ENCODE measurements around the gene PHACTR2.
"Not testable (repeated sequence)": the region's sequence is repeated elsewhere in the genome, so short reads cannot be mapped to it uniquely, and the experiment has no call there.

Gene PHACTR2

GRCh38 chr6:143677891-143678791 lies at the start of gene PHACTR2:
TSS of gene PHACTR2 (plus strand) at chr6:143677965. CDS start at chr6:143678164, 199 bp downstream.
- Histone ChIP-seq H3K27me3 (ENCODE audit: insufficient read depth, low read length) (no peaks in the 10 kb centered on the region), H3K36me3 (ENCODE audit: insufficient read depth, low read length) (no peaks in the 10 kb centered on the region), H3K4me1 (ENCODE audit: insufficient read depth, low read length) (peaks cover 29% of the 10 kb centered on the region), H3K4me3 (ENCODE audit: low read length) (peak within 1 kb of the TSS; percentile 75), H3K9me3 (ENCODE audit: low read length) (no peaks in the 10 kb centered on the region), H2AFZ (ENCODE audit: low read depth, low read length) (peak within 1 kb of the TSS; percentile 99)

- Histone ChIP-seq H3K4me1 (ENCODE audit: insufficient read depth, low read length) (peaks cover 2% of the 10 kb centered on the region), H2AFZ (ENCODE audit: low read depth, low read length) (no peak overlapping the region)
These were observed 48.4 kb upstream of the PHACTR2 start for GRCh38 chr6:143629104-143630080.

DNA sequence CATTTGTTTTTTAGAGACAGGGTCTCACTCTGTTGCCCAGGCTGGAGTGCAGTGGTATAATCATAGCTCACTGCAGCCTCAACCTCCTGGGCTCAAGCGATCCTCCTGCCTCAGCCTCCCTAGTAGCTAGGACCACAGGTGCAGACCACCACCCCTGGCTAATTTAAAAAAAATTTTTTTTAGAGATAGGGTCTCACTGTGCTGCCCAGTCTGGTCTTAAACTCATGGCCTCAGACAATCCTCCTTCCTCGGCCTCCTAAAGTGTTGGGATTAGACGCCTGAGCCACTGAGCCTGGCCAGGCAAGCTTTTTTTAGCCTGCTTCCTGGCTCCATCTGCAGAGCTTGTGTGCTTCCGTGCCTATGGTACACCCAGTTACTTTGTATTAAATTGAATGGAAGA lies 46.6 kb upstream of the PHACTR2 start:
- not testable (repeated sequence) for H2AFZ ChIP-seq (ENCODE audit: low read depth, low read length); H3K9me3 ChIP-seq (ENCODE audit: low read length); H3K27me3 ChIP-seq (ENCODE audit: insufficient read depth, low read length); H3K4me3 ChIP-seq (ENCODE audit: low read length); H3K4me1 ChIP-seq (ENCODE audit: insufficient read depth, low read length); H3K36me3 ChIP-seq (ENCODE audit: insufficient read depth, low read length)

More at GRCh38 chr6:143629104-143630080, 48.4 kb upstream of the PHACTR2 start:
- Histone ChIP-seq H3K9me3 (ENCODE audit: low read length) (no peaks in the 10 kb centered on the region), H3K27me3 (ENCODE audit: insufficient read depth, low read length) (no peaks in the 10 kb centered on the region), H3K36me3 (ENCODE audit: insufficient read depth, low read length) (no peaks in the 10 kb centered on the region), H3K4me3 (ENCODE audit: low read length) (no peak overlapping the region)

- H2AFZ ChIP-seq (ENCODE audit: low read depth, low read length), result no peak overlapping the region
- H3K9me3 ChIP-seq (ENCODE audit: low read length), result no peaks in the 10 kb centered on the region
- H3K4me3 ChIP-seq (ENCODE audit: low read length), result no peak overlapping the region
- H3K4me1 ChIP-seq (ENCODE audit: insufficient read depth, low read length), result peaks cover 7% of the 10 kb centered on the region
- no peaks in the 10 kb centered on the region for H3K27me3 ChIP-seq (ENCODE audit: insufficient read depth, low read length)
- no peaks in the 10 kb centered on the region for H3K36me3 ChIP-seq (ENCODE audit: insufficient read depth, low read length)
These were observed 44.9 kb upstream of the PHACTR2 start for GRCh38 chr6:143632894-143633293.

GRCh38 chr6:143634486-143634885 lies 43.3 kb upstream of the PHACTR2 start:
- Histone ChIP-seq H3K27me3 (ENCODE audit: insufficient read depth, low read length) (no peaks in the 10 kb centered on the region), H2AFZ (ENCODE audit: low read depth, low read length) (no peak overlapping the region), H3K9me3 (ENCODE audit: low read length) (no peaks in the 10 kb centered on the region), H3K36me3 (ENCODE audit: insufficient read depth, low read length) (no peaks in the 10 kb centered on the region), H3K4me1 (ENCODE audit: insufficient read depth, low read length) (peaks cover 7% of the 10 kb centered on the region), H3K4me3 (ENCODE audit: low read length) (no peak overlapping the region)

- H3K9me3 ChIP-seq (ENCODE audit: low read length), result no peaks in the 10 kb centered on the region
- no peaks in the 10 kb centered on the region for H3K36me3 ChIP-seq (ENCODE audit: insufficient read depth, low read length)
- H3K4me3 ChIP-seq (ENCODE audit: low read length), result no peak overlapping the region
- H3K27me3 ChIP-seq (ENCODE audit: insufficient read depth, low read length), result no peaks in the 10 kb centered on the region
- peaks cover 7% of the 10 kb centered on the region for H3K4me1 ChIP-seq (ENCODE audit: insufficient read depth, low read length)
- H2AFZ ChIP-seq (ENCODE audit: low read depth, low read length), result no peak overlapping the region
These were observed 40.1 kb upstream of the PHACTR2 start for GRCh38 chr6:143637691-143638090.

GRCh38 chr6:143642403-143642802 lies 35.4 kb upstream of the PHACTR2 start:
- Histone ChIP-seq H2AFZ (ENCODE audit: low read depth, low read length) (no peak overlapping the region), H3K4me1 (ENCODE audit: insufficient read depth, low read length) (peaks cover 2% of the 10 kb centered on the region), H3K9me3 (ENCODE audit: low read length) (no peaks in the 10 kb centered on the region), H3K4me3 (ENCODE audit: low read length) (no peak overlapping the region), H3K27me3 (ENCODE audit: insufficient read depth, low read length) (no peaks in the 10 kb centered on the region), H3K36me3 (ENCODE audit: insufficient read depth, low read length) (no peaks in the 10 kb centered on the region)

DNA sequence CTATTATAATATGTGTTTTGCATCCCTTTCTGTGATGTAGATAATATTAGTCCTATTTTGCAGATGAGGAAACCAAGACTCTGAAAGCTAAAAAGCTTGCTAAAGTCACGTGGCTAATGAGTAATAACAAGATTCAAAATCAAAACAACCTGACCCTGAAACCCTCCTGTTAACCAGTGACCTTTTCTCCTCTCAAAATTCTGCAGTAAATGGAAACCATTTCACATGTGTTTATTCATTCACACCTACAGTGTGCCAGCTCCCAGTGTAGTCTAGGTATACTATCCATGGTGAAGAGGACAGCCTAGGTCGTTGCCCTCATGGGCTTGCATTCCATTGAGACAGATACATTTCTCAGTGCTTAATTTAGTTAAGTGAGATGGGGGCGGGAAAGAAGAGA lies 30.6 kb upstream of the PHACTR2 start:
- H3K27me3 ChIP-seq (ENCODE audit: insufficient read depth, low read length), result no peaks in the 10 kb centered on the region
- peaks cover 2% of the 10 kb centered on the region for H3K4me1 ChIP-seq (ENCODE audit: insufficient read depth, low read length)
- no peaks in the 10 kb centered on the region for H3K36me3 ChIP-seq (ENCODE audit: insufficient read depth, low read length)
- H3K9me3 ChIP-seq (ENCODE audit: low read length), result no peaks in the 10 kb centered on the region
- no peak overlapping the region for H2AFZ ChIP-seq (ENCODE audit: low read depth, low read length)
- H3K4me3 ChIP-seq (ENCODE audit: low read length), result no peak overlapping the region

DNA sequence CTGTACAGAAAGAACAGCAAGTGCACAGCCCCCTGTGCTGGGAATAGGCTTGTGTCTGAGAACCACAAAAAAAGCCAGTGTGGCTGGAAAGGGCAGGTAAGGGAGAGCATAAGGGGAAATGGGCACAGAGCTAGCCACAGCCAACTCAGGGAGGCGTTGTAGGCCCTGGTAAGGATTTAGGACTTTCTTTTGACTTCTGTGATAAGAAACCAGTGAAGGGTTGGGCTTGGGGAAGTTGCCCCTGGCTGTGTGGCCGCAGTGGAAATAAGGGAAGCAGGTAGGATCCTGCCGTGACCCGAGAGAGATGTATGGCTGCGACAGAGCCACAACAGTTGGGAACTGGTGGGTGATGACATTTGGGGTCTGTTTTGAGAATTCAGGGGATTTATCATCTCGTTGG lies 30.0 kb upstream of the PHACTR2 start:
- Histone ChIP-seq H2AFZ (ENCODE audit: low read depth, low read length) (no peak overlapping the region), H3K4me3 (ENCODE audit: low read length) (no peak overlapping the region), H3K27me3 (ENCODE audit: insufficient read depth, low read length) (no peaks in the 10 kb centered on the region), H3K36me3 (ENCODE audit: insufficient read depth, low read length) (no peaks in the 10 kb centered on the region), H3K9me3 (ENCODE audit: low read length) (no peaks in the 10 kb centered on the region), H3K4me1 (ENCODE audit: insufficient read depth, low read length) (peaks cover 2% of the 10 kb centered on the region)

GRCh38 chr6:143649319-143649718 lies 28.4 kb upstream of the PHACTR2 start:
- H3K27me3 ChIP-seq (ENCODE audit: insufficient read depth, low read length); H3K9me3 ChIP-seq (ENCODE audit: low read length); H2AFZ ChIP-seq (ENCODE audit: low read depth, low read length); H3K4me3 ChIP-seq (ENCODE audit: low read length); H3K36me3 ChIP-seq (ENCODE audit: insufficient read depth, low read length); H3K4me1 ChIP-seq (ENCODE audit: insufficient read depth, low read length): not testable (repeated sequence)

- H3K4me1 ChIP-seq (ENCODE audit: insufficient read depth, low read length); H3K9me3 ChIP-seq (ENCODE audit: low read length); H3K27me3 ChIP-seq (ENCODE audit: insufficient read depth, low read length); H3K4me3 ChIP-seq (ENCODE audit: low read length); H2AFZ ChIP-seq (ENCODE audit: low read depth, low read length); H3K36me3 ChIP-seq (ENCODE audit: insufficient read depth, low read length): not testable (repeated sequence)
These were observed 26.4 kb upstream of the PHACTR2 start for GRCh38 chr6:143651328-143651727.

DNA sequence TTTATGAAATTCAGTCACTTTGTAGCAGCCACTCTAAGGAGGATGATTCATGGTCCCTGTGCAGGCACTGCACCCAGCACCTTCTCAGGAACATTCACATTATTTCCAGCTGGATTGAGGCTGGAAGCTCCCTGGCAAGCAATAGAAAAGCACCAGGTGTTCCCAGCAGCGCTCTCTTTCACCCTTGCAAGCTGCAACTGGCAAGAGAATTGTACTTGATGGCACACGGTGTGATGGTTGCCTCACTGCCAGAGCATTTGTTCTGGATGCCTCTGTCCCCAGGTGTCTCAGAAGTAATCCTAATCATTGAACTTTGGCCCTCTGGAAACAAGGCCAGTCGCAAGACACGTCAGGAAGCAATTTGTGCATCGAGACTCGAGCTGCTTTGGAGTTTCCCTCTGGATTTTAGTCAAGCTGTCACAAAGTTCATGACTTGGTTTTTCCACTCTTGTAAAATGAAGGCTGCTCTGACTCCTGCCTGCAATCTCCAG lies 24.9 kb upstream of the PHACTR2 start:
- no peak overlapping the region for H2AFZ ChIP-seq (ENCODE audit: low read depth, low read length)
- no peak overlapping the region for H3K4me3 ChIP-seq (ENCODE audit: low read length)
- H3K36me3 ChIP-seq (ENCODE audit: insufficient read depth, low read length), result no peaks in the 10 kb centered on the region

DNA sequence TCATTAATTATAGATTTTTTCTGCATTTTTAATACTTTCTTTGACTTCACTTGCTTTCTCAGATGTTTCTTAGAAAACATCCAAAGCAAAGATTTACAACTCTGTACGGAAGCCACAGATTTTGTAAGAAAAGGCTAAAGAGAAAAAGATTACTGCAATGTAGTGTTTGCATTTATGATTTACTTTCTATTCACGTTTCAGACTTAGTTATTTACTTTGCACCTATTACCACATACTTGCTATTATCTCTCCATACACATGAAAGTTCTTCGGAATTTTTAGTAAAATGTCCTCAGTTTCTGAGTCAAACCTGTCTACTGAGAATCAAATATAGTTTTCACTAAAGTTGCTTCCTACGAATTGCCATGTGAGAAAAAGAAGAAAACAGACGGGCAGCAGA lies 22.2 kb upstream of the PHACTR2 start:
- Histone ChIP-seq H3K4me1 (ENCODE audit: insufficient read depth, low read length) (no peaks in the 10 kb centered on the region), H3K27me3 (ENCODE audit: insufficient read depth, low read length) (no peaks in the 10 kb centered on the region), H3K9me3 (ENCODE audit: low read length) (peaks cover 9% of the 10 kb centered on the region), H3K4me3 (ENCODE audit: low read length) (no peak overlapping the region), H2AFZ (ENCODE audit: low read depth, low read length) (no peak overlapping the region), H3K36me3 (ENCODE audit: insufficient read depth, low read length) (no peaks in the 10 kb centered on the region)

More for the DNA sequence above, 24.9 kb upstream of the PHACTR2 start:
- Histone ChIP-seq H3K9me3 (ENCODE audit: low read length) (no peaks in the 10 kb centered on the region), H3K27me3 (ENCODE audit: insufficient read depth, low read length) (no peaks in the 10 kb centered on the region), H3K4me1 (ENCODE audit: insufficient read depth, low read length) (no peaks in the 10 kb centered on the region)
